Liver (tissue), 9 donors: Measurements from ENCODE around the gene UQCR11. TPM values are rescaled to one million over a fixed set of nuclear protein-coding genes. Genes with fewer than 3 reads are reported as not detected.

ENCODE experiments used
- DNase-seq: peaks from one replicate; pipeline ENCODE4 v3.0.0-alpha.2; 2017; ENCODE audit warnings: low spot score
- H3K27ac ChIP-seq, 2 donors: one replicate each; pipeline ENCODE4 v1.7.0; 2013; ENCODE audit warnings: inconsistent platforms in 2 of 2, low read length in 2 of 2, control low read depth in 1 of 2, low read depth in 1 of 2, mild to moderate bottlenecking in 1 of 2
- H3K27me3 ChIP-seq, 4 donors: one replicate each; pipeline versions ENCODE4 v1.6.1 to v1.7.0; 2013; ENCODE audit warnings: low read length in 3 of 4, inconsistent platforms in 1 of 4, mild to moderate bottlenecking in 1 of 4, moderate library complexity in 1 of 4; ENCODE audit not compliant: control insufficient read depth in 4 of 4, insufficient read depth in 4 of 4
- H3K36me3 ChIP-seq, 4 donors: one replicate each; pipeline versions ENCODE4 v1.6.1 to v1.7.0; 2013; ENCODE audit warnings: low read length in 3 of 4, mild to moderate bottlenecking in 3 of 4, low read depth in 1 of 4, moderate library complexity in 1 of 4; ENCODE audit not compliant: control insufficient read depth in 4 of 4, insufficient read depth in 3 of 4
- H3K4me1 ChIP-seq, 4 donors: one replicate each; pipeline versions ENCODE4 v1.6.1 to v1.7.0; 2013; ENCODE audit warnings: low read length in 3 of 4, mild to moderate bottlenecking in 3 of 4, moderate library complexity in 1 of 4; ENCODE audit not compliant: control insufficient read depth in 4 of 4, insufficient read depth in 4 of 4
- H3K4me3 ChIP-seq, 3 donors: one replicate each; pipeline versions ENCODE4 v1.6.1 to v1.7.0; 2013; ENCODE audit warnings: low read length in 3 of 3, control low read depth in 1 of 3, low read depth in 1 of 3, mild to moderate bottlenecking in 1 of 3
- H3K9ac ChIP-seq, 2 donors: one replicate each; pipeline ENCODE4 v1.7.0; 2013; ENCODE audit warnings: low read length in 2 of 2, mild to moderate bottlenecking in 2 of 2, moderate library complexity in 2 of 2, control low read depth in 1 of 2, low read depth in 1 of 2
- H3K9me3 ChIP-seq, 4 donors: one replicate each; pipeline versions ENCODE4 v1.6.1 to v1.7.0; 2013; ENCODE audit warnings: low read length in 3 of 4; ENCODE audit not compliant: control insufficient read depth in 4 of 4
- ATF3 ChIP-seq: IDR thresholded peaks from 2 replicates; pipeline ENCODE4 v1.6.1; 2016; ENCODE audit warnings: antibody characterized with exemption
- EGR1 ChIP-seq, 2 donors: IDR thresholded peaks; 2 replicates each; pipeline ENCODE4 v1.6.1; 2016 to 2018; ENCODE audit warnings: antibody characterized with exemption in 2 of 2, low read depth in 2 of 2
- FOXA1 ChIP-seq: IDR thresholded peaks from 2 replicates; pipeline ENCODE4 v1.6.1; 2016; ENCODE audit warnings: antibody characterized with exemption
- GABPA ChIP-seq, 2 donors: IDR thresholded peaks in 1 of 2; conservative IDR thresholded peaks in 1 of 2; 2 replicates each; pipeline ENCODE4 v1.6.1; 2016; ENCODE audit warnings: antibody characterized with exemption in 2 of 2, mild to moderate bottlenecking in 1 of 2, moderate library complexity in 1 of 2
- HNF4A ChIP-seq, 2 donors: conservative IDR thresholded peaks; 2 replicates each; pipeline ENCODE4 v1.6.1; 2016; ENCODE audit warnings: antibody characterized with exemption in 2 of 2, mild to moderate bottlenecking in 2 of 2
- HNF4G ChIP-seq: IDR thresholded peaks from 2 replicates; pipeline ENCODE4 v1.6.1; 2016; ENCODE audit warnings: antibody characterized with exemption
- JUND ChIP-seq, 2 donors: IDR thresholded peaks; 2 replicates each; pipeline ENCODE4 v1.6.1; 2016; ENCODE audit warnings: antibody characterized with exemption in 2 of 2
- MAX ChIP-seq: IDR thresholded peaks from 2 replicates; pipeline ENCODE4 v1.6.1; 2016; ENCODE audit warnings: antibody characterized with exemption
- NR2F2 ChIP-seq: IDR thresholded peaks from 2 replicates; pipeline ENCODE4 v1.6.1; 2016; ENCODE audit warnings: antibody characterized with exemption
- RAD21 ChIP-seq, 2 donors: IDR thresholded peaks; 2 replicates each; pipeline ENCODE4 v1.6.1; 2016; ENCODE audit warnings: antibody characterized with exemption in 2 of 2, mild to moderate bottlenecking in 2 of 2
- RXRA ChIP-seq, 2 donors: IDR thresholded peaks; 2 replicates each; pipeline ENCODE4 v1.6.1; 2017 to 2018; ENCODE audit warnings: antibody characterized with exemption in 2 of 2, mild to moderate bottlenecking in 1 of 2
- SP1 ChIP-seq: IDR thresholded peaks from 2 replicates; pipeline ENCODE4 v1.6.1; 2018; ENCODE audit warnings: antibody characterized with exemption, mild to moderate bottlenecking
- TAF1 ChIP-seq: conservative IDR thresholded peaks from 2 replicates; pipeline ENCODE4 v1.6.1; 2016; ENCODE audit warnings: antibody characterized with exemption, mild to moderate bottlenecking
- YY1 ChIP-seq: IDR thresholded peaks from 2 replicates; pipeline ENCODE4 v1.6.1; 2016; ENCODE audit warnings: antibody characterized with exemption, mild to moderate bottlenecking
- WGBS: extraction: QIAGEN DNeasy Blood & Tissue Kit; methylation state at CpG from one replicate; pipeline ENCODE4 v1.1.7; 2013; 5-methylcytosine and 5-hydroxymethylcytosine counted together
- polyA plus RNA-seq, 2 donors: library from polyadenylated mRNA; stranded (reverse) in 1 of 2; unstranded in 1 of 2; fragments of 200-250 nt in 1 of 2; fragments of >200 nt in 1 of 2; fragmentation: Nextera tagmentation in 1 of 2; extraction: Ambion mirVana in 1 of 2; gene quantifications; one replicate each; pipeline versions ENCODE4 v1.2.1 to v1.2.3, GENCODE V29; 2013 to 2015
- total RNA-seq, 2 donors: library from RNA; depleted of rRNA; stranded (reverse); fragments of >200 nt; gene quantifications; one replicate each; pipeline ENCODE4 v1.2.3, GENCODE V29; 2014
- TF ChIP-seq, protein P1 (sequence below): IDR thresholded peaks from 2 replicates; pipeline ENCODE4 v1.6.1; 2016; ENCODE audit warnings: antibody characterized with exemption
- TF ChIP-seq, protein P2 (sequence below): fragments of 150-350 bp; IDR thresholded peaks from 2 replicates; pipeline ENCODE4 v1.5.1; 2017; ENCODE audit warnings: improper control_type of control experiment, low read depth, low read length; ENCODE audit not compliant: missing input control
- TF ChIP-seq, protein P3 (sequence below): IDR thresholded peaks from 2 replicates; pipeline ENCODE4 v1.6.1; 2016; ENCODE audit warnings: antibody characterized with exemption, mild to moderate bottlenecking
- donor health status: healthy.
- donor health status: healthy.
- donor health status: healthy.
- donor health status: healthy.
- donor health status: healthy.

The UQCR11 gene
- total and polyA plus RNA-seq, 4 donors: 23.8 to 862 (median 82.3) TPM

DNA sequence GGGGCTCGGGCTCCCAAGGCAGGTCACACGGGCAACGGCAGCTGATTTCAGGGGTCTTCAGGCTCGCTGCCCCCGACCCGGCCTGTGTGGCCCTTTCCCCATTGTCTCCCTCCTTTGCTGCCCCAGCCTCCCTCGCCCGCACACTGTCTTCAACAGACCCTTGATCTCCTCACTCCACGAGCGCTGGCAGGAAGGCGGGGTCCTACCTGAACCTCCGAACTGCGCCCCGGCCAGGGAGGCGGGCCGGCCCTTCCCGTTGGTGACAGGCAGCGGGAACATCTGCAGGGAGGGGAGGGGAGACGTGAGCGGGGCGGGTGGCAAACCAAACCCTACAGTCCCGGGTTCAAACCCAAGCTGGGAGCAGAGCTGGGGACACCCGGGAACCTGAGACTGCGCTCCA, 40.9 kb upstream of the UQCR11 start:
- DNase-seq: no peak
- peaks cover 0 to 4% (median 1%) of the 10 kb centered on the region in 4 donors for H3K4me1 ChIP-seq
- H3K36me3 ChIP-seq: peaks cover 0 to 6% (median 2%) of the 10 kb centered on the region in 4 donors
- H3K27ac ChIP-seq: no peak overlapping the region
- no peak overlapping the region for H3K4me3 ChIP-seq
- H3K27me3 ChIP-seq: no peaks in the 10 kb centered on the region
- H3K9me3 ChIP-seq: no peaks in the 10 kb centered on the region
- TF ChIP-seq RXRA (IDR thresholded peaks at IDR 0.05): no peak
- TF ChIP-seq YY1: no peak
- no peak for TF ChIP-seq FOXA1
- TF ChIP-seq, protein P1, sequence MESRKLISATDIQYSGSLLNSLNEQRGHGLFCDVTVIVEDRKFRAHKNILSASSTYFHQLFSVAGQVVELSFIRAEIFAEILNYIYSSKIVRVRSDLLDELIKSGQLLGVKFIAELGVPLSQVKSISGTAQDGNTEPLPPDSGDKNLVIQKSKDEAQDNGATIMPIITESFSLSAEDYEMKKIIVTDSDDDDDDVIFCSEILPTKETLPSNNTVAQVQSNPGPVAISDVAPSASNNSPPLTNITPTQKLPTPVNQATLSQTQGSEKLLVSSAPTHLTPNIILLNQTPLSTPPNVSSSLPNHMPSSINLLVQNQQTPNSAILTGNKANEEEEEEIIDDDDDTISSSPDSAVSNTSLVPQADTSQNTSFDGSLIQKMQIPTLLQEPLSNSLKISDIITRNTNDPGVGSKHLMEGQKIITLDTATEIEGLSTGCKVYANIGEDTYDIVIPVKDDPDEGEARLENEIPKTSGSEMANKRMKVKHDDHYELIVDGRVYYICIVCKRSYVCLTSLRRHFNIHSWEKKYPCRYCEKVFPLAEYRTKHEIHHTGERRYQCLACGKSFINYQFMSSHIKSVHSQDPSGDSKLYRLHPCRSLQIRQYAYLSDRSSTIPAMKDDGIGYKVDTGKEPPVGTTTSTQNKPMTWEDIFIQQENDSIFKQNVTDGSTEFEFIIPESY: no peak
- TF ChIP-seq RAD21 (IDR thresholded peaks at IDR 0.05): no peak
- no peak for TF ChIP-seq SP1
- no peak for TF ChIP-seq ATF3
- TF ChIP-seq NR2F2: no peak
- no peak for TF ChIP-seq HNF4A (conservative IDR thresholded peaks at IDR 0.05)
- TF ChIP-seq, protein P2, sequence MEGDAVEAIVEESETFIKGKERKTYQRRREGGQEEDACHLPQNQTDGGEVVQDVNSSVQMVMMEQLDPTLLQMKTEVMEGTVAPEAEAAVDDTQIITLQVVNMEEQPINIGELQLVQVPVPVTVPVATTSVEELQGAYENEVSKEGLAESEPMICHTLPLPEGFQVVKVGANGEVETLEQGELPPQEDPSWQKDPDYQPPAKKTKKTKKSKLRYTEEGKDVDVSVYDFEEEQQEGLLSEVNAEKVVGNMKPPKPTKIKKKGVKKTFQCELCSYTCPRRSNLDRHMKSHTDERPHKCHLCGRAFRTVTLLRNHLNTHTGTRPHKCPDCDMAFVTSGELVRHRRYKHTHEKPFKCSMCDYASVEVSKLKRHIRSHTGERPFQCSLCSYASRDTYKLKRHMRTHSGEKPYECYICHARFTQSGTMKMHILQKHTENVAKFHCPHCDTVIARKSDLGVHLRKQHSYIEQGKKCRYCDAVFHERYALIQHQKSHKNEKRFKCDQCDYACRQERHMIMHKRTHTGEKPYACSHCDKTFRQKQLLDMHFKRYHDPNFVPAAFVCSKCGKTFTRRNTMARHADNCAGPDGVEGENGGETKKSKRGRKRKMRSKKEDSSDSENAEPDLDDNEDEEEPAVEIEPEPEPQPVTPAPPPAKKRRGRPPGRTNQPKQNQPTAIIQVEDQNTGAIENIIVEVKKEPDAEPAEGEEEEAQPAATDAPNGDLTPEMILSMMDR: no peak
- no peak for TF ChIP-seq MAX
- TF ChIP-seq TAF1: no peak
- no peak for TF ChIP-seq JUND (IDR thresholded peaks at IDR 0.05)
- WGBS: 96% methylated on average over 24 of the region's 24 CpGs
- no peak overlapping the region for H3K9ac ChIP-seq

DNA sequence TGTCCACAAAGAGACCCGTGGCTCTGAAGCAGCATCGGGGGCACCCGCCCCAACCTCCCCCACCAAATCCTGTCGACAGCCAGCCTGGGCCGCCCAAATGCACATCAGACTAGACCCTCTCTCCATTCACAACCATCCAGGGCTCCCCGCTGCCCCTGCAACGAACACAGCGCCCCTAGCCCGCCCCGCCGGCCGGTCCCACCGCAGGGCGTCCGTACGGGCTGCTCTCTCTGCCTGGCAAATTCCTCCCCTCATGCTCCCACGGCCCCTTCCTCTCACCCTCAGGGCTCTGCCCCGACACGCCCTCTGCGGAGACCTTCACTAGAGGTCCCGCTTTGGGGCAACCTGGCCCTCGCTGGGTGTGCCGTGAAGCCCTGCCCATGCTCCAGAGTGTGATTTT, 40.0 kb upstream of the UQCR11 start:
- no peak overlapping the region for H3K9ac ChIP-seq
- H3K4me1 ChIP-seq: no peaks in the 10 kb centered on the region
- H3K27ac ChIP-seq: no peak overlapping the region
- H3K9me3 ChIP-seq: no peaks in the 10 kb centered on the region
- H3K36me3 ChIP-seq: peaks cover 0 to 6% (median 2%) of the 10 kb centered on the region in 4 donors
- H3K27me3 ChIP-seq: no peaks in the 10 kb centered on the region
- TF ChIP-seq HNF4G (no peak), TAF1 (no peak), NR2F2 (no peak), RXRA (IDR thresholded peaks at IDR 0.05) (no peak), HNF4A (conservative IDR thresholded peaks at IDR 0.05) (no peak), YY1 (no peak), FOXA1 (no peak), GABPA (IDR thresholded peaks at IDR 0.05 in 1 of 2, conservative IDR thresholded peaks at IDR 0.05 in 1 of 2) (no peak), MAX (no peak), EGR1 (IDR thresholded peaks at IDR 0.05; ENCODE audit: low read depth in 2 of 2) (no peak), JUND (IDR thresholded peaks at IDR 0.05) (no peak), SP1 (no peak), ATF3 (no peak)
- TF ChIP-seq, protein P3, sequence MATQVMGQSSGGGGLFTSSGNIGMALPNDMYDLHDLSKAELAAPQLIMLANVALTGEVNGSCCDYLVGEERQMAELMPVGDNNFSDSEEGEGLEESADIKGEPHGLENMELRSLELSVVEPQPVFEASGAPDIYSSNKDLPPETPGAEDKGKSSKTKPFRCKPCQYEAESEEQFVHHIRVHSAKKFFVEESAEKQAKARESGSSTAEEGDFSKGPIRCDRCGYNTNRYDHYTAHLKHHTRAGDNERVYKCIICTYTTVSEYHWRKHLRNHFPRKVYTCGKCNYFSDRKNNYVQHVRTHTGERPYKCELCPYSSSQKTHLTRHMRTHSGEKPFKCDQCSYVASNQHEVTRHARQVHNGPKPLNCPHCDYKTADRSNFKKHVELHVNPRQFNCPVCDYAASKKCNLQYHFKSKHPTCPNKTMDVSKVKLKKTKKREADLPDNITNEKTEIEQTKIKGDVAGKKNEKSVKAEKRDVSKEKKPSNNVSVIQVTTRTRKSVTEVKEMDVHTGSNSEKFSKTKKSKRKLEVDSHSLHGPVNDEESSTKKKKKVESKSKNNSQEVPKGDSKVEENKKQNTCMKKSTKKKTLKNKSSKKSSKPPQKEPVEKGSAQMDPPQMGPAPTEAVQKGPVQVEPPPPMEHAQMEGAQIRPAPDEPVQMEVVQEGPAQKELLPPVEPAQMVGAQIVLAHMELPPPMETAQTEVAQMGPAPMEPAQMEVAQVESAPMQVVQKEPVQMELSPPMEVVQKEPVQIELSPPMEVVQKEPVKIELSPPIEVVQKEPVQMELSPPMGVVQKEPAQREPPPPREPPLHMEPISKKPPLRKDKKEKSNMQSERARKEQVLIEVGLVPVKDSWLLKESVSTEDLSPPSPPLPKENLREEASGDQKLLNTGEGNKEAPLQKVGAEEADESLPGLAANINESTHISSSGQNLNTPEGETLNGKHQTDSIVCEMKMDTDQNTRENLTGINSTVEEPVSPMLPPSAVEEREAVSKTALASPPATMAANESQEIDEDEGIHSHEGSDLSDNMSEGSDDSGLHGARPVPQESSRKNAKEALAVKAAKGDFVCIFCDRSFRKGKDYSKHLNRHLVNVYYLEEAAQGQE: no peak
- TF ChIP-seq, protein P1: no peak
- TF ChIP-seq, protein P2: no peak
- no peak overlapping the region for H3K4me3 ChIP-seq
- WGBS: 94% methylated on average over 23 of the region's 23 CpGs
- DNase-seq: no peak
